ENCODE measurements around the gene CCDC159. TPM values are rescaled to one million over a fixed set of nuclear protein-coding genes. Genes with fewer than 3 reads are reported as not detected.

CCDC159 gene
- total and polyA plus RNA-seq, 2 of the 4 experiments (the other 2 are of a cell fraction): 4.7 to 14.0 TPM

DNA sequence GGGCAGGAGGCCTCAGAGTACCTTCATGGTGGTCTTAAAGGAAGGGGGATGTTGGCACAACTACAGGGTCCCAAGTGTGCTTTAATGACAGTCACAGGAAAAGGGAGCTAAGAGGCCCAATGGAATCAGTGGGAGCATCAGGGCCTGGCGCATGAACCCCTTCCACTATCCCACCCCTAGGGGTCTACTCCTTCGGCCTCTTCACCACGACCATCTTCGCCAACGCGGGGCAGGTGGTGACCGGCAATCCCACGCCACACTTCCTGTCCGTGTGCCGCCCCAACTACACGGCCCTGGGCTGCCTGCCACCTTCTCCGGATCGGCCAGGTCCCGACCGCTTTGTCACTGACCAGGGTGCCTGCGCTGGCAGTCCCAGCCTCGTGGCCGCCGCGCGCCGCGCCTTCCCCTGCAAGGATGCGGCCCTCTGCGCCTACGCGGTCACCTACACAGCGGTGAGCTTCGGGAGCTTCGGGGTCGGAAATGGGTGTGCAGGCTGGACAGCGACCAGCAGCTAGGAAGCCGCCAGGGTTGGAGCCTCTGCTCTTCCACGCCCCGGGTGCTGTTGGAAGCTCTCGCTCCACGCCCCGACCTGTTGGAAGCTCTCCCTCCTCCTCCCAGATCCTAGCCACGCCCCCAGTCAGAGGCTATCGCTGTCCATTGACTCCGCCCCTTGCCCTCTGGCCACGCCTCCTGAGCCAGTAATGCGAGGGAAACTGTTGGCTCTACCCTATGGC, 14.9 kb downstream of the CCDC159 start:
- peaks cover 6 to 13% of the 10 kb centered on the region in 2 experiments; a peak in 3 of 4 replicates for H3K79me1 ChIP-seq (ENCODE audit: low read depth in 1 of 2, low read length in 2 of 2)
- ChIA-PET POLR2A (ENCODE audit: unreplicated experiment) (interaction anchor here (0.8 kb wide), 1 partner anchor 43 kb away, joined by 3 read pairs; no protein-coding TSS in a partner anchor), CTCF (no interaction called here)
- no peak overlapping the region for H3K4ac ChIP-seq (ENCODE audit: low read depth, low read length)
- no peaks in the 10 kb centered on the region for H3K27me3 ChIP-seq (ENCODE audit: control insufficient read depth, insufficient read depth, low read length)
- H2BK15ac ChIP-seq (ENCODE audit: low read depth, low read length): no peak overlapping the region
- H2AK5ac ChIP-seq (ENCODE audit: low read depth, low read length): no peak overlapping the region
- ATAC-seq (ENCODE audit: low read depth): peak; percentile 48; the same call in 1 of the 2 replicates
- peaks cover 15% of the 10 kb centered on the region for H3K9me1 ChIP-seq (ENCODE audit: insufficient read depth, low read length)
- no peak overlapping the region for H2BK5ac ChIP-seq (ENCODE audit: low read depth, low read length, poor library complexity, severe bottlenecking)
- no TSS peak for BruUV-seq (replicated peaks)
- H3K4me2 ChIP-seq (ENCODE audit: low read depth, low read length): no peak overlapping the region
- in situ Hi-C loops (cut with MboI; ENCODE audit: low sequenced_read_pairs) (no loop called here), intact Hi-C loops (cut with micrococcal nuclease) (no loop called here), dilution Hi-C loops (cut with HindIII; ENCODE audit: low sequenced_read_pairs, unreplicated experiment) (no loop called here)
- H3K18ac ChIP-seq (ENCODE audit: low read depth, low read length): no peak overlapping the region
- no peak overlapping the region for H3K56ac ChIP-seq (ENCODE audit: extremely low read depth, insufficient read depth, low read length)
- TF ChIP-seq RFX5 (IDR thresholded peaks at IDR 0.05; ENCODE audit: low read depth, low read length) (no peak), MXI1 (IDR thresholded peaks at IDR 0.05; ENCODE audit: borderline replicate concordance, low read depth, low read length) (no peak), CHD1 (IDR thresholded peaks at IDR 0.05; ENCODE audit: low read depth, low read length) (no peak), RAD21 (IDR thresholded peaks at IDR 0.05; ENCODE audit: low read length) (no peak), ELK1 (IDR thresholded peaks at IDR 0.05; ENCODE audit: borderline replicate concordance, low read depth, low read length) (no peak), CEBPB (IDR thresholded peaks at IDR 0.05; ENCODE audit: low read depth, low read length) (no peak), NFE2L2 (IDR thresholded peaks at IDR 0.05; ENCODE audit: low read depth, low read length) (no peak), POLR2A (IDR thresholded peaks at IDR 0.05; ENCODE audit: low read depth, low read length) (no peak), RCOR1 (IDR thresholded peaks at IDR 0.05; ENCODE audit: insufficient replicate concordance, low read length) (no peak)
- TF ChIP-seq, protein P1, sequence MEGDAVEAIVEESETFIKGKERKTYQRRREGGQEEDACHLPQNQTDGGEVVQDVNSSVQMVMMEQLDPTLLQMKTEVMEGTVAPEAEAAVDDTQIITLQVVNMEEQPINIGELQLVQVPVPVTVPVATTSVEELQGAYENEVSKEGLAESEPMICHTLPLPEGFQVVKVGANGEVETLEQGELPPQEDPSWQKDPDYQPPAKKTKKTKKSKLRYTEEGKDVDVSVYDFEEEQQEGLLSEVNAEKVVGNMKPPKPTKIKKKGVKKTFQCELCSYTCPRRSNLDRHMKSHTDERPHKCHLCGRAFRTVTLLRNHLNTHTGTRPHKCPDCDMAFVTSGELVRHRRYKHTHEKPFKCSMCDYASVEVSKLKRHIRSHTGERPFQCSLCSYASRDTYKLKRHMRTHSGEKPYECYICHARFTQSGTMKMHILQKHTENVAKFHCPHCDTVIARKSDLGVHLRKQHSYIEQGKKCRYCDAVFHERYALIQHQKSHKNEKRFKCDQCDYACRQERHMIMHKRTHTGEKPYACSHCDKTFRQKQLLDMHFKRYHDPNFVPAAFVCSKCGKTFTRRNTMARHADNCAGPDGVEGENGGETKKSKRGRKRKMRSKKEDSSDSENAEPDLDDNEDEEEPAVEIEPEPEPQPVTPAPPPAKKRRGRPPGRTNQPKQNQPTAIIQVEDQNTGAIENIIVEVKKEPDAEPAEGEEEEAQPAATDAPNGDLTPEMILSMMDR (conservative IDR thresholded peaks at IDR 0.05; ENCODE audit: low read depth, low read length): no peak
- TF ChIP-seq, protein P2, sequence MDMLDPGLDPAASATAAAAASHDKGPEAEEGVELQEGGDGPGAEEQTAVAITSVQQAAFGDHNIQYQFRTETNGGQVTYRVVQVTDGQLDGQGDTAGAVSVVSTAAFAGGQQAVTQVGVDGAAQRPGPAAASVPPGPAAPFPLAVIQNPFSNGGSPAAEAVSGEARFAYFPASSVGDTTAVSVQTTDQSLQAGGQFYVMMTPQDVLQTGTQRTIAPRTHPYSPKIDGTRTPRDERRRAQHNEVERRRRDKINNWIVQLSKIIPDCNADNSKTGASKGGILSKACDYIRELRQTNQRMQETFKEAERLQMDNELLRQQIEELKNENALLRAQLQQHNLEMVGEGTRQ (IDR thresholded peaks at IDR 0.05; ENCODE audit: low read depth, low read length): no peak
- WGBS, 2 experiments (ENCODE audit: extremely low coverage in 2 of 2, insufficient read length in 1 of 2): 76% methylated on average over 39 of the region's 43 CpGs; no CpG with 5 or more reads in 1 of the 2 experiments
- no peak overlapping the region for H3K9ac ChIP-seq (ENCODE audit: low read depth, low read length)
- H4K5ac ChIP-seq (ENCODE audit: low read depth, low read length): no peak overlapping the region
- H3K27ac ChIP-seq (ENCODE audit: insufficient read depth, low read length): no peak overlapping the region
- no peak overlapping the region for H4K8ac ChIP-seq (ENCODE audit: low read depth in 2 of 2, low read length in 2 of 2)
- peaks cover 12% of the 10 kb centered on the region for H4K20me1 ChIP-seq (ENCODE audit: insufficient read depth, low read length)
- H3K9me3 ChIP-seq (ENCODE audit: control insufficient read depth, insufficient read depth, low read length): no peaks in the 10 kb centered on the region
- no peak for DNase-seq
- H3K36me3 ChIP-seq (ENCODE audit: control insufficient read depth, insufficient read depth, low read length): peaks cover 39% of the 10 kb centered on the region
- peaks cover 3% of the 10 kb centered on the region for H3K4me1 ChIP-seq (ENCODE audit: control insufficient read depth, insufficient read depth, low read length)
- H3K23ac ChIP-seq (ENCODE audit: low read depth, low read length): no peak overlapping the region
- H3K14ac ChIP-seq (replicated peaks; ENCODE audit: low read depth, low read length): no peak overlapping the region
- H2AFZ ChIP-seq (replicated peaks; ENCODE audit: low read length, poor library complexity): no peak overlapping the region
- no peak overlapping the region for H2BK120ac ChIP-seq (ENCODE audit: low read depth, low read length)
- peak overlapping the region; percentile 24 for H2AK9ac ChIP-seq (replicated peaks; ENCODE audit: low read depth, low read length, poor library complexity)
- H4K91ac ChIP-seq (ENCODE audit: insufficient read depth, low read depth, low read length): no peak overlapping the region
- H2BK20ac ChIP-seq (ENCODE audit: low read depth, low read length): no peak overlapping the region
- H3K4me3 ChIP-seq (ENCODE audit: insufficient read depth, low read depth, low read length): no peak overlapping the region

Measured in IMR-90 (cell line).